ENCODE data around the gene FAM219B. TPM values are rescaled to one million over a fixed set of nuclear protein-coding genes. Genes with fewer than 3 reads are reported as not detected.
A peak's percentile ranks its signal among the peaks of the same experiment; 100 is the strongest.

The FAM219B gene
- total and polyA plus RNA-seq, 8 donors = 12.3 to 85.3 (median 40.3) TPM

DNA sequence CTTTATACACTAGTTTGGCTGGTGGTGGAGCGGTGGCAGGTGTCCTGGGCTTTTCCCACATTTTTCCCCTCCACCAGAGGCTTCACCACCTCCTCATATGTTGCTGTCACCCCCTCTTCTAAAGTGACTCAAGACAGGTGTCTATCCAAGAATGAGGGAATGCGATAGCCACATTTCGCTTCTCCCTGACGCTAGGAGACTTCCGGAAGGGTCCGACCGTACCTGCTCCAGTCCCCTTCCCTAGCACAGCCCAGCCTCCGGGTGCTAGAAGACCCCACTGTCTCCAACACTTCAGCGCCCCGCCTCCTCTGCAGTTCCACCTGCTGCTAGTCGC lies 34.0 kb downstream of the FAM219B start:
- peaks cover 48 to 60% (median 57%) of the 10 kb centered on the region in 4 donors for H3K4me1 ChIP-seq
- DNase-seq = no peak
- H3K27ac ChIP-seq = peak overlapping the region; percentile 90 to 97 (median 94)
- H3K27me3 ChIP-seq = no peaks in the 10 kb centered on the region
- no peaks in the 10 kb centered on the region for H3K9me3 ChIP-seq
- peak overlapping the region; percentile 59 to 68 (median 62) for H3K4me3 ChIP-seq
- intact Hi-C loops (cut with DNase I; ENCODE audit: low total_unique reads) = no loop called here
- WGBS, 5 donors = 0 to 1% (median 0%) methylated on average over 5 to 11 of the region's 11 CpGs
- no peak for TF ChIP-seq CTCF (IDR thresholded peaks at IDR 0.05)
- TF ChIP-seq POLR2A (IDR thresholded peaks at IDR 0.05) = no peak
- no peak for TF ChIP-seq EP300 (IDR thresholded peaks at IDR 0.05)
- no peak for TF ChIP-seq POLR2AphosphoS5 (IDR thresholded peaks at IDR 0.05)
- no peaks in the 10 kb centered on the region for H3K36me3 ChIP-seq

DNA sequence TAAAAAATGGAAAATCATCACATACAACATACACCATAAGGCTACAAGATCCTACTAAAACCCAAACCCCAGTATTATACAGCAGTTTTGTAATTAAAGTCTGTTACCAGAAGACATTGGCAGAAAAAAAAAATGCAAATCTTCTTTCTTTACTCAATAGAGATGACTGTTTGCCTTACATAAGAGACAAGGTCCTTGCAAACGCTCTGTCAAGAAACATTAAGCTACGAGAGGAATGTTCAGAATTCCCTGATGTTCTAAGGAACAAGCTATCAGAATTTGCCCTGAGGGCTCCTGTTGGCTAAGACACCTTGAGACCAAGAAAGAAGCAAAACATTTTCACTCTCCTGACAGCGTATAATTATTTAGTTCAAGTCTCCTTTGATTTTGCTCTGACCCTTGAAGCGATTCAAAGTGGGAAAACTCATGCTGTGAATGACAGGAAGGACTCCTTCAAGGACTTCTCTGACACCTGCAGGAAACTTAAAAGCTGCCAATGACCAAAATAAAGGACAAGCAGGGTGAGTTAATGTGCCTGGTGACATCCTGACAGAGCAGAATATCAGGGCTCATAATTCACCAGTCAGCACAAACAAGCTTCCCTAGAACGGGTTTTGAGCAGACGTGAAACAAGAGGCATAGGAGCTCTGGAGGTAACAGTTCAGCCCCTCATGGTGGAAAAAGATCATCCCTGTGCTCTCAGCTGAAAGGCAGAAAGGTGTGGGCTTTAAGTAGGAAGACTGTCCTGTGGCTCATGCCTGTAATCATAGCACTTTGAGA lies 36.0 kb downstream of the FAM219B start:
- intact Hi-C loops (cut with DNase I; ENCODE audit: low total_unique reads) = no loop called here
- TF ChIP-seq EP300 (IDR thresholded peaks at IDR 0.05) (no peak), POLR2AphosphoS5 (IDR thresholded peaks at IDR 0.05) (no peak), POLR2A (IDR thresholded peaks at IDR 0.05) (no peak), CTCF (IDR thresholded peaks at IDR 0.05) (no peak)
- Histone ChIP-seq H3K4me3 (peak overlapping the region in 2 of 4 donors; percentile 3 to 63), H3K9me3 (no peaks in the 10 kb centered on the region), H3K27ac (peak overlapping the region; percentile 51 to 95 (median 94)), H3K4me1 (peaks cover 65 to 79% (median 78%) of the 10 kb centered on the region in 4 donors), H3K27me3 (no peaks in the 10 kb centered on the region), H3K36me3 (peaks cover 0 to 8% (median 0%) of the 10 kb centered on the region in 4 donors)
- WGBS, 5 donors = 20 to 28% (median 26%) methylated on average over 6 of the region's 6 CpGs
- DNase-seq = no peak

DNA sequence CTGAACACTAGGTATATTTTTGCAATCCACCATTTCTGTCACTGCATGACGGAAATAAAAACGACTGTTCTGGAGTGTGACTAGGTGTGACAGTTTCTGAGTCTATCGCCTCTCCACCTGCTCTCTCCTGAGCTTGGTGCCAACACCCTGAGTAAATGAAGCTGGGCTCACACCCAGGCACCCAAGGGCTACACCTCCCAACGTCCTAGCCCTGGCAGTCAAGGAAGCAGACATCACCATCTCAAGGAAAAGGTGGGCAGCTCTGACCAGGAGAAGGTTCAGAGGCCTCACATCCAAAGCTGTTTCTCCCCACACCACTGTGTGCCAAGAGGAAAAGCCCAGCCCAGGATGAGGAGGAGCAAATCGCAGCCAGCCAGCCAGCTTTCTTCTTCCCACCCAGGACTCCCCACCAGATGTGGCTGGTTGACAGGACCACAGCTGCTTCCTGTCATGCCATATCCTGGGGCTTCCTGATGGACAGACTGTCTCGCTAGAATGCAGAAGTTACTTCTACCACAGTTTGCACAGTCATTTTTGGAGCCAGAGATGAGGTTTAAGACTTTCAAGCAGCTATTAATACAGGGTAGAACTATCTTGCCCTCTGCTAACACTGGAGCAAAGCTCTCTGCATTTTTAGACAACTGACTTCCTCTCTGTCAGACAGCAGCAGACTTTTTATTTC lies 36.8 kb downstream of the FAM219B start:
- peak overlapping the region in 1 of 4 donors; percentile 63 for H3K4me3 ChIP-seq
- peak; percentile 62 to 71 for DNase-seq
- 15 to 23% (median 16%) methylated on average over 6 of the region's 6 CpGs for WGBS, 5 donors
- H3K27me3 ChIP-seq = no peaks in the 10 kb centered on the region
- intact Hi-C loops (cut with DNase I; ENCODE audit: low total_unique reads) = no loop called here
- H3K9me3 ChIP-seq = no peaks in the 10 kb centered on the region
- peak overlapping the region; percentile 47 to 95 (median 94) for H3K27ac ChIP-seq
- H3K4me1 ChIP-seq = peaks cover 70 to 85% (median 82%) of the 10 kb centered on the region in 4 donors
- TF ChIP-seq POLR2A (IDR thresholded peaks at IDR 0.05) (no peak), EP300 (IDR thresholded peaks at IDR 0.05) (no peak), POLR2AphosphoS5 (IDR thresholded peaks at IDR 0.05) (peak in 2 of 3 donors; percentile 56 to 58)
- H3K36me3 ChIP-seq = peaks cover 0 to 8% (median 0%) of the 10 kb centered on the region in 4 donors

GRCh38 chr15:74869372-74869725 lies 37.3 kb downstream of the FAM219B start:
- Histone ChIP-seq H3K4me1 (peaks cover 73 to 90% (median 85%) of the 10 kb centered on the region in 4 donors), H3K4me3 (peak overlapping the region in 1 of 4 donors; percentile 63), H3K36me3 (peaks cover 0 to 10% (median under 1%) of the 10 kb centered on the region in 4 donors), H3K27ac (peak overlapping the region; percentile 59 to 95 (median 94)), H3K9me3 (no peaks in the 10 kb centered on the region), H3K27me3 (no peaks in the 10 kb centered on the region)
- TF ChIP-seq POLR2AphosphoS5 (IDR thresholded peaks at IDR 0.05) = no peak
- TF ChIP-seq POLR2A (IDR thresholded peaks at IDR 0.05) = no peak
- no peak for TF ChIP-seq EP300 (IDR thresholded peaks at IDR 0.05)
- no peak for TF ChIP-seq CTCF (IDR thresholded peaks at IDR 0.05)
- DNase-seq = no peak
- intact Hi-C loops (cut with DNase I; ENCODE audit: low total_unique reads) = no loop called here

Measured in stomach (tissue), 9 donors.